ENCODE measurements around the gene CHD9.
"Not testable (repeated sequence)": the region's sequence is repeated elsewhere in the genome, so short reads cannot be mapped to it uniquely, and the experiment has no call there.

- TF ChIP-seq, protein P1, sequence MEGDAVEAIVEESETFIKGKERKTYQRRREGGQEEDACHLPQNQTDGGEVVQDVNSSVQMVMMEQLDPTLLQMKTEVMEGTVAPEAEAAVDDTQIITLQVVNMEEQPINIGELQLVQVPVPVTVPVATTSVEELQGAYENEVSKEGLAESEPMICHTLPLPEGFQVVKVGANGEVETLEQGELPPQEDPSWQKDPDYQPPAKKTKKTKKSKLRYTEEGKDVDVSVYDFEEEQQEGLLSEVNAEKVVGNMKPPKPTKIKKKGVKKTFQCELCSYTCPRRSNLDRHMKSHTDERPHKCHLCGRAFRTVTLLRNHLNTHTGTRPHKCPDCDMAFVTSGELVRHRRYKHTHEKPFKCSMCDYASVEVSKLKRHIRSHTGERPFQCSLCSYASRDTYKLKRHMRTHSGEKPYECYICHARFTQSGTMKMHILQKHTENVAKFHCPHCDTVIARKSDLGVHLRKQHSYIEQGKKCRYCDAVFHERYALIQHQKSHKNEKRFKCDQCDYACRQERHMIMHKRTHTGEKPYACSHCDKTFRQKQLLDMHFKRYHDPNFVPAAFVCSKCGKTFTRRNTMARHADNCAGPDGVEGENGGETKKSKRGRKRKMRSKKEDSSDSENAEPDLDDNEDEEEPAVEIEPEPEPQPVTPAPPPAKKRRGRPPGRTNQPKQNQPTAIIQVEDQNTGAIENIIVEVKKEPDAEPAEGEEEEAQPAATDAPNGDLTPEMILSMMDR (IDR thresholded peaks at IDR 0.05), result not testable (repeated sequence)
- not testable (repeated sequence) for TF ChIP-seq POLR2A (IDR thresholded peaks at IDR 0.05)
Measured at GRCh38 chr16:53278498-53278897, 223.7 kb downstream of the CHD9 start.
